Astrocyte of the spinal cord (primary cell): Measurements from ENCODE around the gene NES.
A peak's percentile ranks its signal among the peaks of the same experiment; 100 is the strongest.

Source experiments
- DNase-seq: peaks from one replicate; pipeline ENCODE4 v3.0.0; 2011; ENCODE audit warnings: low read depth, low spot score
- H3K4me3 ChIP-seq: 2 replicates; pipeline ENCODE4 v1.5.1; 2011; ENCODE audit warnings: low read depth, mild to moderate bottlenecking, low read length, moderate library complexity
- in situ Hi-C: cut with HindIII; loops from 2 replicates; pipeline ENCODE4 v1.10.0; 2017; ENCODE audit warnings: low sequenced_read_pairs
- TF ChIP-seq, protein P1 (sequence below): IDR thresholded peaks from 2 replicates; pipeline ENCODE4 v1.5.1; 2012; ENCODE audit warnings: low read depth, mild to moderate bottlenecking, low read length, inconsistent platforms

The NES gene

DNA sequence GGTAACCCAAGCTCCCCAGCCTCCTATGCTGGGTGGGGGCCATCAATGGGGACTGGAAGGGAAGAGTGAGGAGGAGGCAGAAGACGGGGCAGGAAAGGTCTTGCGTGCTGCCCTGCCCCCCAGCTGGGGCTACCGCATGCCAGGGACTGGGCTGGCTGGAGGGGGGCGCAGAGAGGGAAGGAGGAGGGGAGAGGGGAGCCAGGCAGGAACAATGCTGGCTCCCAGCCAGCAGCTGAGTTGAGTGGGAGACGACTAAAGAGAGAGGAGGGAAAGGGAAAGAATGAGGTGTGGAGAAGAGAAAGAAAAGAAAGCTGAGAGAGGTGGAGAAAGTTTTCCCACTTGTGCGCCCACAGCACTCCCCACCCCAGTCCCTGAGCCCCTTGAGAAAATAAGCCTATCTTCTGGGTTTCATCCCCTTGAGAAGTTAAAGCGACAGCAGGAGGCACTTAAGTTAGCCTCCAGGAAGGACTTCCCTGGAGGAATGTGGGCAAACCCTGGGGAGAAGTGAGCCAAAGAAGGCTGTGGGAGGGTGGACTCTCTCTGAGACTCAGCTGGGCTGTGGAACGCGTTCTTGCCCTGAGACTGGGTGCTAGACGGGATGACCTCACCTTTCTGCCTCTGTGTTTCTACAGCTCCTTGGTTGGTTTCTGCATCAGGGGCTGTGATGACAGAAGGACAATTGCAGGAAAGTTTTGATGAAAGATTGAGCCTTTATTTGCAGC is 12.9 kb upstream of the NES start:
- DNase-seq = no peak
- peak overlapping the region; percentile 10 for H3K4me3 ChIP-seq
- TF ChIP-seq, protein P1, sequence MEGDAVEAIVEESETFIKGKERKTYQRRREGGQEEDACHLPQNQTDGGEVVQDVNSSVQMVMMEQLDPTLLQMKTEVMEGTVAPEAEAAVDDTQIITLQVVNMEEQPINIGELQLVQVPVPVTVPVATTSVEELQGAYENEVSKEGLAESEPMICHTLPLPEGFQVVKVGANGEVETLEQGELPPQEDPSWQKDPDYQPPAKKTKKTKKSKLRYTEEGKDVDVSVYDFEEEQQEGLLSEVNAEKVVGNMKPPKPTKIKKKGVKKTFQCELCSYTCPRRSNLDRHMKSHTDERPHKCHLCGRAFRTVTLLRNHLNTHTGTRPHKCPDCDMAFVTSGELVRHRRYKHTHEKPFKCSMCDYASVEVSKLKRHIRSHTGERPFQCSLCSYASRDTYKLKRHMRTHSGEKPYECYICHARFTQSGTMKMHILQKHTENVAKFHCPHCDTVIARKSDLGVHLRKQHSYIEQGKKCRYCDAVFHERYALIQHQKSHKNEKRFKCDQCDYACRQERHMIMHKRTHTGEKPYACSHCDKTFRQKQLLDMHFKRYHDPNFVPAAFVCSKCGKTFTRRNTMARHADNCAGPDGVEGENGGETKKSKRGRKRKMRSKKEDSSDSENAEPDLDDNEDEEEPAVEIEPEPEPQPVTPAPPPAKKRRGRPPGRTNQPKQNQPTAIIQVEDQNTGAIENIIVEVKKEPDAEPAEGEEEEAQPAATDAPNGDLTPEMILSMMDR = no peak
- in situ Hi-C loops = no loop called here

DNA sequence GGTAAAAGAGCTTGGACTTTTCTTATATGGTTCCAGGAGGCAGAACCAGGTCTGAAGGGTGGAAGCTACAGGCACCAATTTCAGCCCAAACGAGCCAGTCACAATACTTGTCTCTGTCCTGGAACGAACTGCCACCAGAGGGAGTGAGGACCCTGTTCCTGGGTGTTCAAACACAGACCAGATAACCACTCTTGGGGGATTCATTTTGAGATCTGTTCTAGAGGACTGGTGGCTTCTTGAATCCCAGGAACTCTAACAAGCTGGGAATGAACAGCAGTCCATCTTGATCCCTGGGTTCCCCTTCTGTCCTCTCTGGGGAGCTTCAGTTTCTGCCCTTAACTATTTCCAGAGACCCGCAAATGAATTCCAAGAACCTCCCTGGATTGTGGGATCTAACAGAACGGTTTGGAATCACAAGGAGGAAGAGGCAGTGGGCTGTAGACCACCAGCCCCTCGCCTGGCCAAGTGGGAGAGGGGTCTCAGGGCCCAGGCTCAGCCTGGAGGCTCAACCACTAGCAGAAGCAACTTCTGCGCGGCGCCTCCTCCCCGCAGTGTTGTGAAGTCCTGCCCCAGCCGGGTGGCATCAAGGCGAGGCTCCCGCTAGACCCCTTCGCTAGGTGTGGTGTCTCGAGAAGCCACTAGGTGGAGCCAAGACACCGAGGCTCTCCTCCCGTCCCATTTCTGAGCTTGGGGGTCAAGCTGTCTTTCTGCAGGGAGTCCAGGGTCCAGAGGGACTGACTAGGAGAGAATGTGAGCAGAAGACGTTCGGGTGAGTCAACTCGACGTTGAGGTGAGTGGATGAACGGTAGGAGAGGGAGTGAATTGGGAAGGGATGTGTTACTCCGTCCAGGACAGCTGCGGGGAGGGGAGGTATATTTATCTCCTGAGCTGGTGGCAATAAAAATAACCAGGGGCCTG is 12.1 kb upstream of the NES start:
- in situ Hi-C loops = no loop called here
- DNase-seq = peak; percentile 79
- TF ChIP-seq, protein P1 = peak; percentile 90
- H3K4me3 ChIP-seq = peak overlapping the region; percentile 10

DNA sequence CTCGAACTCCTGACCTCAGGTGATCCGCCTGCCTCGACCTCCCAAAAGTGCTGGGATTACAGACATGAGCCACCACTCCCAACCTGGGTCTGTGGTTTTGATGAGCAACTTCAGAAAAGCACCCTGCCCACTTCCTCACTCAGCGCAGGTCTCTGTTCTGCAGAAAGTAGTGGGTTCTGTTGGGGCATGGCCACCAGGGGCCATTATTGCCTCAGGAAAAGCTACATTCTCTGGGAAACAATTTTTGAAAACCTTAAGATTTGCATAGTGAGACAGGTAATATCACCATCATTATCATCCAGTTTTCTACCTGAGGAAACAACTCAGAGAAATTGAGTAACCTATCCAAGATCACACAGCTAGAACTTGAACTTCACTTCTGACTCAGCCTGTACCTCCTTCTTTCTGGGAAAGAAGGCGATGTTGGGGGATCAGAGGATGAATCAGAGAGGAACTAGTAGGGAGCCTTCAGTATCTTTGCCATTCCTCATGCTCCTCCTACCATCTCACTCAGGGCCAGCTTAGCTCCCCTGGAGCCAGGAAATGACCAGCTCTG is 7.1 kb upstream of the NES start:
- TF ChIP-seq, protein P1 = no peak
- in situ Hi-C loops = no loop called here
- peak; percentile 41 for DNase-seq
- no peak overlapping the region for H3K4me3 ChIP-seq

DNA sequence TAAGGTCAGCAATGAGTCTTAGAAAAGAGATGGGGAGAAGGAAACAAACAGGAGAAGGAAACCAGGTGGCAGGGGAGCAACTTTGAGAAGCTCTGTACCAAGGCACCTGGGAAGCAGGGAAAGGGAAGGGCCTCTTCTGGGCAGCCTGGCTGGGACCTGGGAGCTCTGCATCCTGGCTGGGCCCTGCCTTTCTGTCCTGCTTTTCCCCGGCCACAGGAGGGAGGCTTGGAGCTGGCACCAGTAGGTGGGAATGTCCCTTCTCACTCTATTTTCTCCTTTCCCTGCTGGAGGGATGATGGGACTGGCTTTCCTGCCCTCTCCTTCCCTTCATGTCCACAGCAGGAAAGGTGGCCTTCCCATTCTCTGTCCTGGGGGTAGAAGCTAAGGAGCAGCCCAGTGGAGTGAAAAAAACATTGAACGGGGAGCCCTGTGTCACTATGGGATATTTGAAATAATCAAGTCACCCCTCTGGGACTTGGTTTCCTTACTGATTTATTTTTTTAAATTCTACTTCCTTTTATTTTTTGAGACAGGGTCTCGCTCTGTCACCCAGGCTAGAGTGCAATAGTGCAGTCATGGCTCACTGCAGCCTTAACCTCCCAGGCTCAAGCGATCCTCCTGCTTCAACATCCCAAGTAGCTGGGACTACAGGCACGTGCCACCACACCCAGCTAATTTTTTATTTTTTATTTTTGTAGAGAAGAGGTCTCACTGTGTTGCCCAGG is 5.1 kb upstream of the NES start:
- no peak for DNase-seq
- TF ChIP-seq, protein P1 = peak; percentile 9
- H3K4me3 ChIP-seq = no peak overlapping the region
- in situ Hi-C loops = no loop called here

DNA sequence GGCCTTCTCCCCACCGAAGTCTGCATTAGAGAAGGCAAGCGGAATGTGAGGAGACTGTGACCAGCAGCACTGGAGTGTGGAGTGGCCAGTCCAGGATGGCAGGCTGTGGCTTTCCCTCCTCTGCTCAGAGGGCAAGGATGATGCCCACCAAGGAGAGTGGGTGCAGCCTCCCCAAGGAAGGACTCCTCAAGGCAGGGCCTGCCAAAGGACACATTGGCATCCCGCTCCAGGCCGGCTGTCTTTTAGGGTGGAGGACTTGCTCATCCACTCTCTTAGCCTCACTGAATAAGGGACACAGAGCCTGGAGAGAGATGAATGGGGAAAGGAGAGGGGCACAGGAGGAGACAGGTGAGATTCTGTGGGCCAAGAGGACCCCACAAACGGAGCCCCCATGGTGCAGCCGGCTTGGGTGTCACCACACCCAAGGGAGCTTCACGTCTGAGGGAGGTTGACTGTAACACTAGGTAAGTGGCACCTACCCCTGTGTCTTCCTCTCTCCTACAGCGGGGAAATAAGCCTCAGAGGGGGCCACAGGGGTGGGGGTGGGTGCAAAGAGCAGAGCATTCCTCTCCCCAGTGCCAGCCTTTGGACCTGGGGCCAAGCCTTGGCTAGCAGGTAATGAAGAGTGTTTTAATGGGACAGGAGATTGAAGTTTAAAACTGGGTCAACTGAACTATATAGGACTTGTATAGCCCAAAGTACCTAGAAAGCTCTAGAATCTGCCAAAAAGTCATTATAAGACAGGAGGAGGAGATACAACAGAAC is 4.2 kb upstream of the NES start:
- in situ Hi-C loops = no loop called here
- no peak overlapping the region for H3K4me3 ChIP-seq
- TF ChIP-seq, protein P1 = no peak
- DNase-seq = no peak
